22Rv1 (cell line): ENCODE data around the gene SLC2A4.

Experiments
- CTCF ChIP-seq: fragments of 450-650 bp; IDR thresholded peaks from 2 replicates; pipeline ENCODE4 v1.5.1; 2017; ENCODE audit warnings: mild to moderate bottlenecking
- ZFX ChIP-seq: fragments of 450-650 bp; IDR thresholded peaks from 2 replicates; pipeline ENCODE4 v1.6.1; 2017; ENCODE audit warnings: antibody characterized with exemption, borderline replicate concordance

- TF ChIP-seq CTCF = no peak
- TF ChIP-seq ZFX = no peak
Measured at GRCh38 chr17:7327056-7327455, 45.5 kb downstream of the SLC2A4 start.
